Astrocyte of the cerebellum (primary cell): ENCODE data around the gene SLCO2B1.

Source experiments
- DNase-seq: peaks from one replicate; pipeline ENCODE4 v3.0.0-alpha.2; 2011; ENCODE audit warnings: low read depth
- H3K4me3 ChIP-seq: 2 replicates; pipeline ENCODE4 v1.5.1; 2011; ENCODE audit warnings: mild to moderate bottlenecking, low read depth, low read length, moderate library complexity
- CTCF ChIP-seq: IDR thresholded peaks from 2 replicates; pipeline ENCODE4 v1.5.1; 2012; ENCODE audit warnings: low read length, low read depth, moderate library complexity, mild to moderate bottlenecking; ENCODE audit errors: missing control alignments
- in situ Hi-C: cut with HindIII; loops from 2 replicates; pipeline ENCODE4 v1.10.0; 2017; ENCODE audit warnings: low sequenced_read_pairs

The SLCO2B1 gene

GRCh38 chr11:75148436-75148983 is 2.4 kb upstream of the SLCO2B1 start:
- no peak overlapping the region for H3K4me3 ChIP-seq
- TF ChIP-seq CTCF = no peak
- no peak for DNase-seq
- in situ Hi-C loops = no loop called here

GRCh38 chr11:75149766-75150465 is 991 bp upstream of the SLCO2B1 start:
- in situ Hi-C loops = no loop called here
- TF ChIP-seq CTCF = no peak
- no peak for DNase-seq
- H3K4me3 ChIP-seq = no peak overlapping the region

GRCh38 chr11:75151346-75152047 is 590 bp downstream of the SLCO2B1 start:
- in situ Hi-C loops = no loop called here
- no peak overlapping the region for H3K4me3 ChIP-seq
- TF ChIP-seq CTCF = no peak
- no peak for DNase-seq

GRCh38 chr11:75152090-75152489 is 1.2 kb downstream of the SLCO2B1 start:
- DNase-seq = no peak
- H3K4me3 ChIP-seq = no peak overlapping the region
- no peak for TF ChIP-seq CTCF
- in situ Hi-C loops = no loop called here

GRCh38 chr11:75152651-75153427 is 1.9 kb downstream of the SLCO2B1 start:
- H3K4me3 ChIP-seq = no peak overlapping the region
- TF ChIP-seq CTCF = no peak
- no peak for DNase-seq
- in situ Hi-C loops = no loop called here

- no peak for TF ChIP-seq CTCF
- in situ Hi-C loops = no loop called here
- no peak for DNase-seq
- H3K4me3 ChIP-seq = no peak overlapping the region
These were observed 4.0 kb downstream of the SLCO2B1 start for GRCh38 chr11:75154646-75155569.
